H4 (cell line): ENCODE measurements around the gene SLC34A3. TPM values are rescaled to one million over a fixed set of nuclear protein-coding genes. Genes with fewer than 3 reads are reported as not detected.

Experiments
- DNase-seq: peaks from one replicate; pipeline ENCODE4 v3.0.0-alpha.2; 2015; ENCODE audit warnings: low spot score
- total RNA-seq: library from RNA; depleted of rRNA; stranded (reverse); fragments of >200 nt; shearing (Covaris generic); gene quantifications from 2 replicates; pipeline ENCODE4 v1.2.3, GENCODE V29; 2014

The SLC34A3 gene
- total RNA-seq, 1 experiment from 2014 or later: not detected

GRCh38 chr9:137195525-137196220, 35.0 kb upstream of the SLC34A3 start:
- no peak for DNase-seq

- no peak for DNase-seq
These were observed 32.4 kb upstream of the SLC34A3 start for GRCh38 chr9:137198051-137198901.

- no peak for DNase-seq
These were observed 31.8 kb upstream of the SLC34A3 start for GRCh38 chr9:137198902-137199283.

- DNase-seq: no peak
These were observed 31.1 kb upstream of the SLC34A3 start for GRCh38 chr9:137199411-137200121.

GRCh38 chr9:137200311-137201204, 30.1 kb upstream of the SLC34A3 start, which contains the start of gene TPRN:
TSS of gene TPRN (minus strand) at chr9:137200741. CDS start at chr9:137200711, 30 bp downstream.
- DNase-seq: peak; percentile 98

GRCh38 chr9:137201205-137201868, 29.4 kb upstream of the SLC34A3 start:
- no peak for DNase-seq

- no peak for DNase-seq
These were observed 27.7 kb upstream of the SLC34A3 start for GRCh38 chr9:137202966-137203365.

GRCh38 chr9:137204731-137205125, 26.0 kb upstream of the SLC34A3 start:
- DNase-seq: no peak

GRCh38 chr9:137205126-137206069, 25.3 kb upstream of the SLC34A3 start, which contains the start of the genes NDOR1 and TMEM203:
TSS of gene NDOR1 (plus strand) at chr9:137205700. CDS start at chr9:137205778, 78 bp downstream.
TSS of gene TMEM203 (minus strand) at chr9:137205648. CDS start at chr9:137205414, 234 bp downstream.
- peak; percentile 80 for DNase-seq

- DNase-seq: no peak
These were observed 24.1 kb upstream of the SLC34A3 start for GRCh38 chr9:137206602-137207001.

GRCh38 chr9:137211532-137211931, 19.2 kb upstream of the SLC34A3 start:
- no peak for DNase-seq

- DNase-seq: no peak
These were observed 18.2 kb upstream of the SLC34A3 start for GRCh38 chr9:137212520-137212919.

GRCh38 chr9:137213160-137214060, 17.3 kb upstream of the SLC34A3 start:
- DNase-seq: no peak

GRCh38 chr9:137214620-137215019, 16.1 kb upstream of the SLC34A3 start:
- no peak for DNase-seq

GRCh38 chr9:137215196-137215986, 15.3 kb upstream of the SLC34A3 start:
- DNase-seq: no peak

GRCh38 chr9:137216188-137216965, 14.3 kb upstream of the SLC34A3 start:
- no peak for DNase-seq
